ENCODE measurements around the gene TBC1D5.

Gene TBC1D5

GRCh38 chr3:17585394-17586325, 156.8 kb downstream of the TBC1D5 start:
- in situ Hi-C loops (cut with HindIII; ENCODE audit: low sequenced_read_pairs) = no loop called here
- TF ChIP-seq, protein P1, sequence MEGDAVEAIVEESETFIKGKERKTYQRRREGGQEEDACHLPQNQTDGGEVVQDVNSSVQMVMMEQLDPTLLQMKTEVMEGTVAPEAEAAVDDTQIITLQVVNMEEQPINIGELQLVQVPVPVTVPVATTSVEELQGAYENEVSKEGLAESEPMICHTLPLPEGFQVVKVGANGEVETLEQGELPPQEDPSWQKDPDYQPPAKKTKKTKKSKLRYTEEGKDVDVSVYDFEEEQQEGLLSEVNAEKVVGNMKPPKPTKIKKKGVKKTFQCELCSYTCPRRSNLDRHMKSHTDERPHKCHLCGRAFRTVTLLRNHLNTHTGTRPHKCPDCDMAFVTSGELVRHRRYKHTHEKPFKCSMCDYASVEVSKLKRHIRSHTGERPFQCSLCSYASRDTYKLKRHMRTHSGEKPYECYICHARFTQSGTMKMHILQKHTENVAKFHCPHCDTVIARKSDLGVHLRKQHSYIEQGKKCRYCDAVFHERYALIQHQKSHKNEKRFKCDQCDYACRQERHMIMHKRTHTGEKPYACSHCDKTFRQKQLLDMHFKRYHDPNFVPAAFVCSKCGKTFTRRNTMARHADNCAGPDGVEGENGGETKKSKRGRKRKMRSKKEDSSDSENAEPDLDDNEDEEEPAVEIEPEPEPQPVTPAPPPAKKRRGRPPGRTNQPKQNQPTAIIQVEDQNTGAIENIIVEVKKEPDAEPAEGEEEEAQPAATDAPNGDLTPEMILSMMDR (IDR thresholded peaks at IDR 0.05; ENCODE audit: low read depth, low read length) = no peak
- peak; percentile 4 for DNase-seq (ENCODE audit: low read depth, low spot score)
- H3K4me3 ChIP-seq (ENCODE audit: low read depth, low read length) = no peak overlapping the region

- in situ Hi-C loops (cut with HindIII; ENCODE audit: low sequenced_read_pairs) = no loop called here
- H3K4me3 ChIP-seq (ENCODE audit: low read depth, low read length) = no peak overlapping the region
- TF ChIP-seq, protein P1 (IDR thresholded peaks at IDR 0.05; ENCODE audit: low read depth, low read length) = no peak
- no peak for DNase-seq (ENCODE audit: low read depth, low spot score)
These were observed 158.4 kb downstream of the TBC1D5 start for GRCh38 chr3:17584066-17584465.

GRCh38 chr3:17583530-17583929, 158.9 kb downstream of the TBC1D5 start:
- DNase-seq (ENCODE audit: low read depth, low spot score) = no peak
- in situ Hi-C loops (cut with HindIII; ENCODE audit: low sequenced_read_pairs) = no loop called here
- TF ChIP-seq, protein P1 (IDR thresholded peaks at IDR 0.05; ENCODE audit: low read depth, low read length) = no peak
- H3K4me3 ChIP-seq (ENCODE audit: low read depth, low read length) = no peak overlapping the region

DNA sequence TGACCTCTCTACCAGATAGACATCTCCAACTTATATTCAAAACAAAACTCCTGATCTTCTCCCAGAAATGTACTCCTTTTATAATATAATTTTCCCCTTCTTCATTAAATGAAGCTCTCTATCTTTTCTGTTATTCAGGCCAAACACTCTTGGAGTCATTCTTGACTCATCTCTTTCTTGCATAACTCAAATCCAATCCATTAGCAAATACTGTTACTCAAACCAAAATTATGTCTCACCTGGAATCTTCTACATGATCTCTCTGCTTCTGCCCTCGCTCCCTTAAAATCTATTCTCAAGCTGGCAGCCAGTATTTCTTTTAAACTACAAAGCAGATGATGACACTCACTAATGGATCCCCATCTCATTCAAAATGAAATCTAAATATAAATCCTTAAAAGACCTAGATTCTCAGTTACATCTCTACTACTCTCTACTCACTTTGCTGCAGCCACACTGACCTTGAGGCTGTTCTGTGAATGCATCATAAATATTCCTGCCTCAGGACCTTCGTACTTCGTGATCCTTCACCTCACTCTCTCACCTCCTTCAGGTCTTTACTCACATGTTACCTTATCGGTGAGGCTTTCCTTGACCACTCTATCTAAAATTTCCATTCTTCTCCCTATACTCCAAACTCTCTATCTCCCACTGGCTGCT, 160.9 kb downstream of the TBC1D5 start:
- no peak overlapping the region for H3K4me3 ChIP-seq (ENCODE audit: low read depth, low read length)
- TF ChIP-seq, protein P1 (IDR thresholded peaks at IDR 0.05; ENCODE audit: low read depth, low read length) = no peak
- no peak for DNase-seq (ENCODE audit: low read depth, low spot score)
- in situ Hi-C loops (cut with HindIII; ENCODE audit: low sequenced_read_pairs) = no loop called here

DNA sequence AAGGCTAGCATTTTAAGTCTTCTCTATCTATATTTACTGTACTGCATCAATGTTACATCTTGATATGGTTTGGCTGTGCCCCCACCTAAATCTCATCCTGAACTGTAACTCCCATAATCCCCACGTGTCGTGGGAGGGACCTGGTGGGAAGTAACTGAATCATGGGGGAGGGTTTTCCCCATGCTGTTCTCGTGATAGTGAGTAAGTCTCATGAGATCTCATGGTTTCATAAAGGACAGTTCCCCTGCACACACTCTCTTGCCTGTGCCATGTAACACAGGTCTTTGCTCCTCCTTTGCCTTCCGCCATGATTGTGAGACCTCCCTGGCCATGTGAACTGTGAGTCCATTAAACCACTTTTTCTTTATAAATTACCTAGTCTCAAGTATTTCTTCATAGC, 161.5 kb downstream of the TBC1D5 start:
- no peak overlapping the region for H3K4me3 ChIP-seq (ENCODE audit: low read depth, low read length)
- TF ChIP-seq, protein P1 (IDR thresholded peaks at IDR 0.05; ENCODE audit: low read depth, low read length) = no peak
- in situ Hi-C loops (cut with HindIII; ENCODE audit: low sequenced_read_pairs) = no loop called here
- no peak for DNase-seq (ENCODE audit: low read depth, low spot score)

GRCh38 chr3:17579289-17580031, 163.0 kb downstream of the TBC1D5 start:
- no peak overlapping the region for H3K4me3 ChIP-seq (ENCODE audit: low read depth, low read length)
- in situ Hi-C loops (cut with HindIII; ENCODE audit: low sequenced_read_pairs) = no loop called here
- peak; percentile 11 for DNase-seq (ENCODE audit: low read depth, low spot score)
- TF ChIP-seq, protein P1 (IDR thresholded peaks at IDR 0.05; ENCODE audit: low read depth, low read length) = no peak
